ENCODE results near the gene TFCP2.

The TFCP2 gene

DNA sequence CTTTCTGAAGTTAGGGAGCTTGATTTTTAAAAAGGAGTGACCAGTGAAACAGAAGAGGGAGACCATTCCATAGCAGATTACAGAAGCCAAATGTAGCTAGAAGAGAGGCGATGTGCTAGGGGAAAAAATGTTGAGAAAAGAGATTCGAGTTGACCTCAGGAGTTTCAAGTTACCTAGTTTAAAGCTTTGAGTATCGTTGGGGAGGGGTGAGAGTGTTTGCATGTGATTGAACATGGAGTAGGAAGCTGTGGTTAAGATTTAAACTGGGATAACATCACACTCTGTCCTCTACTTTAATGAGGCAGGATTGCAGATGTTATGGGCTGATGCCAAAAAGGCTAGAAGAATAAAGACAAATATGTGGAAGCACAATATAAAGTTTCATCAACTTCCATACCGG, 121.1 kb downstream of the TFCP2 start:
- Histone ChIP-seq H3K4me2 (peak overlapping the region; percentile 90; the same call in 1 of the 2 replicates), H4K20me1 (ENCODE audit: insufficient read depth) (no peaks in the 10 kb centered on the region), H3K27me3 (ENCODE audit: insufficient read depth, low read depth) (no peaks in the 10 kb centered on the region), H3K9ac (no peak overlapping the region), H2AFZ (ENCODE audit: low read depth) (no peak overlapping the region), H3K4me1 (ENCODE audit: low read depth, poor library complexity, severe bottlenecking) (peaks cover 41% of the 10 kb centered on the region), H3K4me3 (IDR thresholded peaks at IDR 0.05; ENCODE audit: insufficient read depth, low read depth, low read length) (no peak overlapping the region), H3K27ac (peak overlapping the region; percentile 42; the same call in 1 of the 2 replicates), H3K36me3 (ENCODE audit: insufficient read depth) (peaks cover 2% of the 10 kb centered on the region; the same call in 1 of the 2 replicates), H3K79me2 (ENCODE audit: insufficient read depth, low read depth) (peaks cover 19% of the 10 kb centered on the region)
- TF ChIP-seq CTCF (conservative IDR thresholded peaks at IDR 0.05; ENCODE audit: low read depth, low read length) = no peak

GRCh38 chr12:51049525-51049924, 123.4 kb downstream of the TFCP2 start:
- peak overlapping the region; percentile 78; the same call in 1 of the 2 replicates for H3K9ac ChIP-seq
- H3K4me1 ChIP-seq (ENCODE audit: low read depth, poor library complexity, severe bottlenecking) = peaks cover 41% of the 10 kb centered on the region
- H3K27ac ChIP-seq = no peak overlapping the region; the same call in 1 of the 2 replicates
- H2AFZ ChIP-seq (ENCODE audit: low read depth) = no peak overlapping the region
- H3K36me3 ChIP-seq (ENCODE audit: insufficient read depth) = no peaks in the 10 kb centered on the region
- H3K4me2 ChIP-seq = peak overlapping the region; percentile 90
- TF ChIP-seq CTCF (conservative IDR thresholded peaks at IDR 0.05; ENCODE audit: low read depth, low read length) = no peak
- H3K79me2 ChIP-seq (ENCODE audit: insufficient read depth, low read depth) = peaks cover 19% of the 10 kb centered on the region
- H3K27me3 ChIP-seq (ENCODE audit: insufficient read depth, low read depth) = no peaks in the 10 kb centered on the region
- no peak overlapping the region for H3K4me3 ChIP-seq (IDR thresholded peaks at IDR 0.05; ENCODE audit: insufficient read depth, low read depth, low read length)
- no peaks in the 10 kb centered on the region for H4K20me1 ChIP-seq (ENCODE audit: insufficient read depth)

DNA sequence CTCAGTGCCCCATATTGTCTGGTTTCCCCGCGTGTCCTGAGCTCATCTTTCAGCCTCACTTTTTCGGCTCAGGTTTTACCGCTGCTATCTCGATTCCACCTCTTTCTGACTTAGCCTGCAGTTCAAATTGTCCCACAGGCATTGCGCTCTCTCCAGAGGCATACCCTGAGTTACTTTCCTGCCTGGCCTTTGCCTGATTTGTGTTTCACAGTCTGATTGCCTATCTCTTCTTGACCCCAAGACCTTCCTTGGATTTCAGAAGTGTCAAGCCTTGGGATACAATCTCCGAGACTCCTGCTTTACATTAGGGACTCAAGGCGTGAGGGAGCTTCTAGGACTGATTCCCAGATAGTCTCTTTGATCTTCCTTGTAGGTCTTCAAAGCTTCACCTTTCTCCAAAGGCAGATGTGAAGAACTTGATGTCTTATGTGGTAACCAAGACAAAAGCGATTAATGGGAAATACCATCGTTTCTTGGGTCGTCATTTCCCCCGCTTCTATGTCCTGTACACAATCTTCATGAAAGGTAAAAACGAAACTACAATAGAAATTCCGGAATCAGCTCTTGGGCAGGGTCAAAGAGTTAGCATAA, 124.2 kb downstream of the TFCP2 start:
- peak overlapping the region; percentile 78 for H3K9ac ChIP-seq

GRCh38 chr12:51047655-51048540, 125.0 kb downstream of the TFCP2 start, which contains the start of gene LETMD1:
Gene LETMD1, plus strand, starts transcription at chr12:51048327. Its CDS starts 30 bp downstream, at chr12:51048357.
- peak within 1 kb of the TSS; percentile 78 for H3K9ac ChIP-seq
- peak; percentile 89 for TF ChIP-seq CTCF (conservative IDR thresholded peaks at IDR 0.05; ENCODE audit: low read depth, low read length)

More for the DNA sequence above, 124.2 kb downstream of the TFCP2 start:
- Histone ChIP-seq H3K36me3 (ENCODE audit: insufficient read depth) (no peaks in the 10 kb centered on the region), H3K4me1 (ENCODE audit: low read depth, poor library complexity, severe bottlenecking) (peaks cover 41% of the 10 kb centered on the region), H3K4me2 (peak overlapping the region; percentile 90), H2AFZ (ENCODE audit: low read depth) (peak overlapping the region; percentile 80), H3K27ac (peak overlapping the region; percentile 76), H3K79me2 (ENCODE audit: insufficient read depth, low read depth) (peaks cover 19% of the 10 kb centered on the region), H3K4me3 (IDR thresholded peaks at IDR 0.05; ENCODE audit: insufficient read depth, low read depth, low read length) (no peak overlapping the region), H3K27me3 (ENCODE audit: insufficient read depth, low read depth) (no peaks in the 10 kb centered on the region), H4K20me1 (ENCODE audit: insufficient read depth) (no peaks in the 10 kb centered on the region)
- no peak for TF ChIP-seq CTCF (conservative IDR thresholded peaks at IDR 0.05; ENCODE audit: low read depth, low read length)

More at GRCh38 chr12:51047655-51048540, 125.0 kb downstream of the TFCP2 start, which contains the start of gene LETMD1:
- Histone ChIP-seq H2AFZ (ENCODE audit: low read depth) (peak within 1 kb of the TSS; percentile 80), H3K4me2 (peak within 1 kb of the TSS; percentile 90), H3K79me2 (ENCODE audit: insufficient read depth, low read depth) (peaks cover 19% of the 10 kb centered on the region), H3K4me1 (ENCODE audit: low read depth, poor library complexity, severe bottlenecking) (peaks cover 41% of the 10 kb centered on the region), H3K4me3 (IDR thresholded peaks at IDR 0.05; ENCODE audit: insufficient read depth, low read depth, low read length) (no peak within 1 kb of the TSS), H4K20me1 (ENCODE audit: insufficient read depth) (no peaks in the 10 kb centered on the region), H3K36me3 (ENCODE audit: insufficient read depth) (no peaks in the 10 kb centered on the region), H3K27ac (peak within 1 kb of the TSS; percentile 76), H3K27me3 (ENCODE audit: insufficient read depth, low read depth) (no peaks in the 10 kb centered on the region)

Measured in KMS-11 (cell line).